Endothelial cell of umbilical vein (primary cell): Measurements from ENCODE around the gene HOXB7. TPM values are rescaled to one million over a fixed set of nuclear protein-coding genes. Genes with fewer than 3 reads are reported as not detected.

Experiments
- BruUV-seq: library from RNA; stranded (reverse); fragments of 400-500 nt; replicated peaks from 2 replicates; lab custom pipeline; 2021; lab: Mats Ljungman, UMichigan
- CTCF ChIA-PET: fragments of 300-600, 350-600 bp; sonication (Branson Sonifier 250); formaldehyde crosslinking; loops from one replicate; lab custom pipeline; 2021; ENCODE audit warnings: antibody characterized with exemption, inconsistent platforms; lab: Charles Lee
- POLR2A ChIA-PET: fragments of 300-600, 350-600 bp; sonication (Branson Sonifier 250); formaldehyde crosslinking; loops from one replicate; lab custom pipeline; 2021; ENCODE audit warnings: antibody characterized with exemption, inconsistent platforms; lab: Charles Lee
- DNase-seq: peaks from one replicate; pipeline ENCODE4 v3.0.0-alpha.2; 2011; ENCODE audit warnings: low read depth, low spot score
- FAIRE-seq: peaks from 2 replicates; lab custom pipeline; 2011; peaks lifted over from hg19 to GRCh38; lab: Jason Lieb, UNC
- H2AFZ ChIP-seq: 2 replicates; pipeline ENCODE4 v1.6.0; 2012; ENCODE audit warnings: low read depth, low read length, control low read depth, inconsistent platforms
- H3K27ac ChIP-seq: 2 replicates; pipeline ENCODE4 v1.5.1; 2011; ENCODE audit warnings: low read depth, mild to moderate bottlenecking, control low read depth, low read length, moderate library complexity; ENCODE audit not compliant: insufficient read depth
- H3K27me3 ChIP-seq, 2 experiments: 2 replicates each; pipeline versions ENCODE4 v1.6.0 to v1.6.1; 2011; ENCODE audit warnings: low read length in 2 of 2, mixed read lengths in 1 of 2; ENCODE audit not compliant: control insufficient read depth in 2 of 2, insufficient read depth in 2 of 2
- H3K36me3 ChIP-seq, 2 experiments: 2 replicates in 1 of 2; 3 replicates in 1 of 2; pipeline ENCODE4 v1.5.1; 2011; ENCODE audit warnings: low read length in 2 of 2, mild to moderate bottlenecking in 1 of 2, moderate library complexity in 1 of 2; ENCODE audit not compliant: control insufficient read depth in 2 of 2, insufficient read depth in 2 of 2; ENCODE audit errors: extremely low read depth in 1 of 2
- H3K4me1 ChIP-seq: 3 replicates; pipeline ENCODE4 v1.5.1; 2011; ENCODE audit warnings: mild to moderate bottlenecking, low read length; ENCODE audit not compliant: control insufficient read depth, insufficient read depth; ENCODE audit errors: extremely low read depth
- H3K4me2 ChIP-seq: 2 replicates; pipeline ENCODE4 v1.6.1; 2011; ENCODE audit warnings: low read length, control low read depth, mixed read lengths; ENCODE audit not compliant: insufficient read depth
- H3K4me3 ChIP-seq, 3 experiments: fragments of 200-600 bp in 1 of 3; sonication (generic), shearing (Covaris generic) in 1 of 3; replicated peaks in 1 of 3; 2 replicates each; pipeline ENCODE4 v1.5.1; 2011 to 2016; ENCODE audit warnings: control low read depth in 3 of 3, low read length in 3 of 3, mild to moderate bottlenecking in 2 of 3, inconsistent platforms in 1 of 3, low read depth in 1 of 3, moderate library complexity in 1 of 3; ENCODE audit not compliant: insufficient read depth in 1 of 3
- H3K79me2 ChIP-seq: 2 replicates; pipeline ENCODE4 v1.6.0; 2012; ENCODE audit warnings: low read length, inconsistent platforms; ENCODE audit not compliant: control insufficient read depth, insufficient read depth
- H3K9ac ChIP-seq: replicated peaks from 2 replicates; pipeline ENCODE3; 2011; ENCODE audit warnings: low read length, control low read depth; ENCODE audit not compliant: insufficient read depth; ENCODE audit errors: extremely low read depth
- H3K9me1 ChIP-seq: replicated peaks from 3 replicates; pipeline ENCODE4 v1.6.0; 2011; ENCODE audit warnings: mild to moderate bottlenecking, low read length; ENCODE audit not compliant: control insufficient read depth, insufficient read depth; ENCODE audit errors: extremely low read depth
- H3K9me3 ChIP-seq: replicated peaks from 2 replicates; pipeline ENCODE4 v1.5.1; 2012; ENCODE audit warnings: low read length, inconsistent platforms; ENCODE audit not compliant: control insufficient read depth, insufficient read depth
- H4K20me1 ChIP-seq: replicated peaks from 2 replicates; pipeline ENCODE3; 2011; ENCODE audit warnings: mild to moderate bottlenecking, low read length; ENCODE audit not compliant: control insufficient read depth, insufficient read depth; ENCODE audit errors: extremely low read depth
- CTCF ChIP-seq, 2 donors: IDR thresholded peaks; 1 replicate in 1 of 2; 2 replicates in 1 of 2; pipeline ENCODE4 v1.5.1; 2011; ENCODE audit warnings: low read length in 2 of 2, mild to moderate bottlenecking in 2 of 2, moderate library complexity in 2 of 2, control low read depth in 1 of 2, inconsistent platforms in 1 of 2, low read depth in 1 of 2; ENCODE audit not compliant: insufficient read depth in 1 of 2; ENCODE audit errors: extremely low read depth in 1 of 2
- EZH2 ChIP-seq: IDR thresholded peaks from 2 replicates; pipeline ENCODE4 v1.6.1; 2012; ENCODE audit warnings: borderline replicate concordance, low read depth, mild to moderate bottlenecking, moderate library complexity, low read length, inconsistent platforms; ENCODE audit not compliant: severe bottlenecking
- FOS ChIP-seq: IDR thresholded peaks from 2 replicates; pipeline ENCODE4 v1.6.1; 2011; ENCODE audit warnings: mild to moderate bottlenecking, low read length, moderate library complexity, borderline replicate concordance; ENCODE audit not compliant: insufficient read depth
- GATA2 ChIP-seq: IDR thresholded peaks from 2 replicates; pipeline ENCODE4 v1.7.0; 2011; ENCODE audit warnings: low read depth, mild to moderate bottlenecking, moderate library complexity, mixed read lengths, low read length; ENCODE audit not compliant: insufficient read length, insufficient read depth
- JUN ChIP-seq: IDR thresholded peaks from 2 replicates; pipeline ENCODE4 v1.6.1; 2011; ENCODE audit warnings: borderline replicate concordance, low read depth; ENCODE audit not compliant: insufficient read length, insufficient read depth
- MAX ChIP-seq: IDR thresholded peaks from 2 replicates; pipeline ENCODE4 v1.6.1; 2011; ENCODE audit not compliant: insufficient read depth, insufficient read length
- MYC ChIP-seq: IDR thresholded peaks from one replicate; pipeline ENCODE4 v1.6.1; 2011; ENCODE audit warnings: mild to moderate bottlenecking, low read depth, low read length
- POLR2A ChIP-seq: IDR thresholded peaks from 2 replicates; pipeline ENCODE4 v1.6.1; 2012; ENCODE audit warnings: low read depth, mild to moderate bottlenecking, control low read depth, low read length
- POLR2AphosphoS5 ChIP-seq: IDR thresholded peaks from 2 replicates; pipeline ENCODE4 v1.6.1; 2012; ENCODE audit warnings: low read depth, mild to moderate bottlenecking, control low read depth, low read length, moderate library complexity; ENCODE audit not compliant: insufficient read depth
- dilution Hi-C: fragments of 300-500 bp; cut with MboI; formaldehyde crosslinking; loops from one replicate; pipeline ENCODE4 v1.15.0; 2019; ENCODE audit warnings: low sequenced_read_pairs; ENCODE audit not compliant: extremely low pct_ligation_motif_present
- intact Hi-C: fragments of 100-400 bp; cut with micrococcal nuclease; formaldehyde crosslinking; loops from one replicate; pipeline ENCODE4 v1.10.0; 2022
- polyA plus RNA-seq, 4 experiments: library from polyadenylated mRNA; depleted of rRNA in 3 of 4; stranded (reverse) in 3 of 4; unstranded in 1 of 4; fragments of >200 nt; gene quantifications; 2 replicates each; pipeline versions ENCODE4 v1.2.1 to v1.2.3, GENCODE V29; 2011 to 2012; ENCODE audit warnings: missing spikeins in 1 of 4
- total RNA-seq: library from RNA; stranded (reverse); gene quantifications from 2 replicates; pipeline ENCODE4 v1.2.3, GENCODE V29; 2021

Gene HOXB7
- total and polyA plus RNA-seq, 2 donors (not counting 3 experiments of a cell fraction or from before 2014, with no cell fraction given) = 23.5 to 24.5 TPM

GRCh38 chr17:48616717-48617470, 6.1 kb upstream of the HOXB7 start:
- ChIA-PET POLR2A (no interaction called here), CTCF (interaction anchor here (0.8 to 4.9 kb wide), 15 partner anchors 7 to 591 kb away, joined by 3 to 37 read pairs (median 10); no protein-coding TSS in a partner anchor)
- TF ChIP-seq POLR2A (no peak), GATA2 (no peak), EZH2 (no peak), FOS (no peak), MAX (no peak), JUN (no peak), CTCF (IDR thresholded peaks at IDR 0.05; ENCODE audit: extremely low read depth in 1 of 2, insufficient read depth in 1 of 2, low read depth in 1 of 2, low read length in 2 of 2) (no peak), POLR2AphosphoS5 (no peak), MYC (no peak)
- dilution Hi-C loops (no loop called here), intact Hi-C loops (loop anchor here (5.0 kb wide), 2 partner anchors 465 to 480 kb away; no protein-coding TSS in a partner anchor)
- Histone ChIP-seq H3K9me1 (no peaks in the 10 kb centered on the region), H3K9me3 (no peaks in the 10 kb centered on the region), H3K4me1 (peaks cover 34% of the 10 kb centered on the region), H3K79me2 (peaks cover 4% of the 10 kb centered on the region), H3K4me3 (no peak overlapping the region), H3K4me2 (no peak overlapping the region), H3K27ac (no peak overlapping the region), H3K36me3 (no peaks in the 10 kb centered on the region), H4K20me1 (no peaks in the 10 kb centered on the region), H3K27me3 (peaks cover 51 to 65% of the 10 kb centered on the region in 2 experiments), H2AFZ (no peak overlapping the region), H3K9ac (no peak overlapping the region)
- FAIRE-seq = no peak
- DNase-seq = no peak
- BruUV-seq = no TSS peak
